GM12878 (cell line): ENCODE data around the gene STK39.

ENCODE experiments used
- CEBPB ChIP-seq, 2 experiments: fragments of 150-350 bp in 1 of 2; IDR thresholded peaks; 2 replicates each; pipeline ENCODE4 v1.6.1; 2012 to 2014; ENCODE audit warnings: low read depth in 2 of 2, low read length in 2 of 2, borderline replicate concordance in 1 of 2, inconsistent platforms in 1 of 2
- EED ChIP-seq: sonication (generic); IDR thresholded peaks from 2 replicates; pipeline ENCODE4 v1.6.1; 2016; ENCODE audit warnings: antibody characterized with exemption, low read depth
- ELK1 ChIP-seq: IDR thresholded peaks from 2 replicates; pipeline ENCODE4 v1.6.1; 2012; ENCODE audit warnings: low read depth, low read length, improper control_type of control experiment
- GATAD2B ChIP-seq: fragments of 450-650 bp; conservative IDR thresholded peaks from 2 replicates; pipeline ENCODE4 v1.6.1; 2017; ENCODE audit warnings: low read depth, mild to moderate bottlenecking, moderate library complexity
- NFIC ChIP-seq: IDR thresholded peaks from 2 replicates; pipeline ENCODE4 v1.6.1; 2012; ENCODE audit warnings: low read depth, mild to moderate bottlenecking, inconsistent platforms, low read length, moderate library complexity
- POLR2A ChIP-seq: IDR thresholded peaks from 2 replicates; pipeline ENCODE4 v1.6.1; 2011; ENCODE audit warnings: low read depth, mild to moderate bottlenecking, low read length
- POLR2AphosphoS2 ChIP-seq: IDR thresholded peaks from 2 replicates; pipeline ENCODE4 v1.6.1; 2011; ENCODE audit warnings: low read depth, mild to moderate bottlenecking, low read length, improper control_type of control experiment, moderate library complexity
- RFX5 ChIP-seq: IDR thresholded peaks from 2 replicates; pipeline ENCODE4 v1.6.1; 2011; ENCODE audit warnings: low read depth, low read length, improper control_type of control experiment
- TF ChIP-seq, protein P1 (sequence below), 3 experiments: IDR thresholded peaks in 2 of 3; conservative IDR thresholded peaks in 1 of 3; 2 replicates each; pipeline ENCODE4 v1.5.1; 2011; ENCODE audit warnings: low read depth in 3 of 3, low read length in 3 of 3, mild to moderate bottlenecking in 3 of 3, control low read depth in 2 of 3, moderate library complexity in 2 of 3, inconsistent platforms in 1 of 3, mixed read lengths in 1 of 3; ENCODE audit not compliant: control insufficient read depth in 2 of 3, insufficient read depth in 1 of 3; ENCODE audit errors: extremely low read depth in 1 of 3
- TF ChIP-seq, protein P2 (sequence below): IDR thresholded peaks from 2 replicates; pipeline ENCODE4 v1.6.1; 2012; ENCODE audit warnings: low read length, inconsistent platforms

DNA sequence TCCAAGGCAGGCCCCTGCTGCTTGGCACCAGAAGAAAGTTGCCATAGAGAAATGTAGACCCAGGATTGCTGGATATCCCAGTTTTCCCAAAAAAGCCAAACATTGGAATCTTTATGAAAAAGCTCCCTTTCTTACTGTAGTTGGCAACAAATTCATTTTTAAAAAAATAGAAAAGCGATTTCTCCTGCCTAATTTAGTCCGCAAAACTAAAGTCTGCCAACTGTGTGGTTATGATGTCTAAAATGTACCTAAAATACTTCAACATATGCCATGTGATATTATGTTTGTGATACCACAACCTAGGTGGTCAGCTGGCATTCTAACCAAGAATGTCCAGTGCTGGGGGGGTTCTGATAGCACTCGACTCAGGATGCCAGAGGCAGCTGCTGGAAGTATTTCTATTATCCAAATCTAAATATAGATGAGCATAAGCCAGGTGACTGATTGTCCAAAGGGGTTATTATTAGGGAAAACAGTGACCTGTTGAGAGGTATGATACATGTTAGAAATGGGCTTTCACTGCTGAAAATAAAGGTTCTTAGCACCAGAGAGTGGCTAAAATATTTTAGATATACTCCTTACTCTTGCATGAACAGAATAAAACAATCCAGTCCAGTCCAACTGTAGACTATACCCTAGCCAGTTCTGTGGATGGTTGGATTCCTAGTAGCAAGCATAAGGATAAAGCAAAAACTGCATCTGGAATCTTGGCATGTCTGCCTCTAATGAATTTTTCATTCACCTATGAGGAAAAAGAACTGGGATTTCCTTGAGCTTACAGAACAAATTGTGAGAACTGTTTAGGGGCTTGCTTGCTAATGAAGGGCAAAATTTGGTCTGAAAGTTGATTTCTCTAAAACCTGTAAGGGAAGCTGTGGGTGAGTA is 101.7 kb downstream of the STK39 start:
- TF ChIP-seq POLR2A (no peak), NFIC (no peak), POLR2AphosphoS2 (no peak), RFX5 (no peak), ELK1 (no peak), EED (no peak), CEBPB (IDR thresholded peaks at IDR 0.05; ENCODE audit: borderline replicate concordance in 1 of 2, low read depth in 2 of 2, low read length in 2 of 2) (no peak), GATAD2B (no peak)
- TF ChIP-seq, protein P1, sequence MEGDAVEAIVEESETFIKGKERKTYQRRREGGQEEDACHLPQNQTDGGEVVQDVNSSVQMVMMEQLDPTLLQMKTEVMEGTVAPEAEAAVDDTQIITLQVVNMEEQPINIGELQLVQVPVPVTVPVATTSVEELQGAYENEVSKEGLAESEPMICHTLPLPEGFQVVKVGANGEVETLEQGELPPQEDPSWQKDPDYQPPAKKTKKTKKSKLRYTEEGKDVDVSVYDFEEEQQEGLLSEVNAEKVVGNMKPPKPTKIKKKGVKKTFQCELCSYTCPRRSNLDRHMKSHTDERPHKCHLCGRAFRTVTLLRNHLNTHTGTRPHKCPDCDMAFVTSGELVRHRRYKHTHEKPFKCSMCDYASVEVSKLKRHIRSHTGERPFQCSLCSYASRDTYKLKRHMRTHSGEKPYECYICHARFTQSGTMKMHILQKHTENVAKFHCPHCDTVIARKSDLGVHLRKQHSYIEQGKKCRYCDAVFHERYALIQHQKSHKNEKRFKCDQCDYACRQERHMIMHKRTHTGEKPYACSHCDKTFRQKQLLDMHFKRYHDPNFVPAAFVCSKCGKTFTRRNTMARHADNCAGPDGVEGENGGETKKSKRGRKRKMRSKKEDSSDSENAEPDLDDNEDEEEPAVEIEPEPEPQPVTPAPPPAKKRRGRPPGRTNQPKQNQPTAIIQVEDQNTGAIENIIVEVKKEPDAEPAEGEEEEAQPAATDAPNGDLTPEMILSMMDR (IDR thresholded peaks at IDR 0.05 in 2 of 3, conservative IDR thresholded peaks at IDR 0.05 in 1 of 3; ENCODE audit: control insufficient read depth in 2 of 3, extremely low read depth in 1 of 3, insufficient read depth in 1 of 3, low read depth in 3 of 3, low read length in 3 of 3) = no peak
- TF ChIP-seq, protein P2, sequence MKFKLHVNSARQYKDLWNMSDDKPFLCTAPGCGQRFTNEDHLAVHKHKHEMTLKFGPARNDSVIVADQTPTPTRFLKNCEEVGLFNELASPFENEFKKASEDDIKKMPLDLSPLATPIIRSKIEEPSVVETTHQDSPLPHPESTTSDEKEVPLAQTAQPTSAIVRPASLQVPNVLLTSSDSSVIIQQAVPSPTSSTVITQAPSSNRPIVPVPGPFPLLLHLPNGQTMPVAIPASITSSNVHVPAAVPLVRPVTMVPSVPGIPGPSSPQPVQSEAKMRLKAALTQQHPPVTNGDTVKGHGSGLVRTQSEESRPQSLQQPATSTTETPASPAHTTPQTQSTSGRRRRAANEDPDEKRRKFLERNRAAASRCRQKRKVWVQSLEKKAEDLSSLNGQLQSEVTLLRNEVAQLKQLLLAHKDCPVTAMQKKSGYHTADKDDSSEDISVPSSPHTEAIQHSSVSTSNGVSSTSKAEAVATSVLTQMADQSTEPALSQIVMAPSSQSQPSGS = no peak
